ENCODE data around the gene CORO2B.

CORO2B gene

GRCh38 chr15:68663526-68663925, 84.7 kb downstream of the CORO2B start:
- Histone ChIP-seq H3K9ac (ENCODE audit: low read length) (no peak overlapping the region), H3K27ac (ENCODE audit: low read length) (no peak overlapping the region), H3K79me2 (ENCODE audit: low read length) (no peaks in the 10 kb centered on the region), H4K20me1 (ENCODE audit: insufficient read depth, low read length) (no peaks in the 10 kb centered on the region), H3K9me2 (replicated peaks; ENCODE audit: insufficient read depth, low read length) (no peaks in the 10 kb centered on the region), H3K4me3 (ENCODE audit: low read length) (no peak overlapping the region), H3K4me1 (ENCODE audit: low read length) (no peaks in the 10 kb centered on the region), H3F3A (ENCODE audit: insufficient read depth, low read length) (no peaks in the 10 kb centered on the region), H3K27me3 (replicated peaks; ENCODE audit: insufficient read depth, low read length) (no peaks in the 10 kb centered on the region), H3K4me2 (ENCODE audit: low read depth, low read length) (no peak overlapping the region), H2AFZ (ENCODE audit: low read length) (no peak overlapping the region), H3K9me3 (replicated peaks; ENCODE audit: insufficient read depth, low read length) (no peaks in the 10 kb centered on the region), H3K36me3 (replicated peaks; ENCODE audit: insufficient read depth, low read length) (no peaks in the 10 kb centered on the region)
- TF ChIP-seq CTCF (IDR thresholded peaks at IDR 0.05; ENCODE audit: low read length) (no peak), EZH2phosphoT487 (IDR thresholded peaks at IDR 0.05; ENCODE audit: low read length) (no peak)
- no peak for DNase-seq

GRCh38 chr15:68666120-68666811, 87.5 kb downstream of the CORO2B start:
- Histone ChIP-seq H3K9me3 (replicated peaks; ENCODE audit: insufficient read depth, low read length) (no peaks in the 10 kb centered on the region), H2AFZ (ENCODE audit: low read length) (no peak overlapping the region), H3K27ac (ENCODE audit: low read length) (no peak overlapping the region), H3K9ac (ENCODE audit: low read length) (no peak overlapping the region), H4K20me1 (ENCODE audit: insufficient read depth, low read length) (no peaks in the 10 kb centered on the region), H3K79me2 (ENCODE audit: low read length) (no peaks in the 10 kb centered on the region), H3K9me2 (replicated peaks; ENCODE audit: insufficient read depth, low read length) (no peaks in the 10 kb centered on the region), H3F3A (ENCODE audit: insufficient read depth, low read length) (no peaks in the 10 kb centered on the region), H3K4me1 (ENCODE audit: low read length) (no peaks in the 10 kb centered on the region), H3K27me3 (replicated peaks; ENCODE audit: insufficient read depth, low read length) (no peaks in the 10 kb centered on the region), H3K36me3 (replicated peaks; ENCODE audit: insufficient read depth, low read length) (no peaks in the 10 kb centered on the region), H3K4me2 (ENCODE audit: low read depth, low read length) (no peak overlapping the region), H3K4me3 (ENCODE audit: low read length) (no peak overlapping the region)
- DNase-seq = no peak
- no peak for TF ChIP-seq EZH2 (optimal IDR thresholded peaks at IDR 0.05; ENCODE audit: low read depth, low read length)
- no peak for TF ChIP-seq CTCF (IDR thresholded peaks at IDR 0.05; ENCODE audit: low read length)
- no peak for TF ChIP-seq EZH2phosphoT487 (IDR thresholded peaks at IDR 0.05; ENCODE audit: low read length)

- no peaks in the 10 kb centered on the region for H3F3A ChIP-seq (ENCODE audit: insufficient read depth, low read length)
- no peaks in the 10 kb centered on the region for H3K4me1 ChIP-seq (ENCODE audit: low read length)
- DNase-seq = no peak
- no peak for TF ChIP-seq EZH2phosphoT487 (IDR thresholded peaks at IDR 0.05; ENCODE audit: low read length)
- no peak for TF ChIP-seq EZH2 (optimal IDR thresholded peaks at IDR 0.05; ENCODE audit: low read depth, low read length)
- TF ChIP-seq CTCF (IDR thresholded peaks at IDR 0.05; ENCODE audit: low read length) = no peak
- no peaks in the 10 kb centered on the region for H3K27me3 ChIP-seq (replicated peaks; ENCODE audit: insufficient read depth, low read length)
- H3K79me2 ChIP-seq (ENCODE audit: low read length) = no peaks in the 10 kb centered on the region
- H4K20me1 ChIP-seq (ENCODE audit: insufficient read depth, low read length) = no peaks in the 10 kb centered on the region
- H3K4me2 ChIP-seq (ENCODE audit: low read depth, low read length) = no peak overlapping the region
- no peak overlapping the region for H3K9ac ChIP-seq (ENCODE audit: low read length)
- no peaks in the 10 kb centered on the region for H3K9me2 ChIP-seq (replicated peaks; ENCODE audit: insufficient read depth, low read length)
- H3K27ac ChIP-seq (ENCODE audit: low read length) = no peak overlapping the region
- no peaks in the 10 kb centered on the region for H3K9me3 ChIP-seq (replicated peaks; ENCODE audit: insufficient read depth, low read length)
- H3K4me3 ChIP-seq (ENCODE audit: low read length) = no peak overlapping the region
- no peak overlapping the region for H2AFZ ChIP-seq (ENCODE audit: low read length)
- no peaks in the 10 kb centered on the region for H3K36me3 ChIP-seq (replicated peaks; ENCODE audit: insufficient read depth, low read length)
Measured at GRCh38 chr15:68666812-68667450, 88.1 kb downstream of the CORO2B start.
